Skeletal muscle tissue (tissue), 4 donors: ENCODE measurements around the gene CAPZB. TPM values are rescaled to one million over a fixed set of nuclear protein-coding genes. Genes with fewer than 3 reads are reported as not detected.
A peak's percentile ranks its signal among the peaks of the same experiment; 100 is the strongest.

ENCODE experiments used
- H3K27ac ChIP-seq: one replicate; pipeline ENCODE4 v1.7.0; 2013; ENCODE audit warnings: mild to moderate bottlenecking, low read depth, low read length, inconsistent platforms
- H3K27me3 ChIP-seq, 3 donors: one replicate each; pipeline ENCODE4 v1.7.0; 2013; ENCODE audit warnings: low read length in 3 of 3; ENCODE audit not compliant: control insufficient read depth in 3 of 3, insufficient read depth in 3 of 3
- H3K36me3 ChIP-seq, 3 donors: one replicate each; pipeline ENCODE4 v1.7.0; 2013; ENCODE audit warnings: low read length in 3 of 3; ENCODE audit not compliant: control insufficient read depth in 3 of 3, insufficient read depth in 3 of 3
- H3K4me1 ChIP-seq, 3 donors: one replicate each; pipeline ENCODE4 v1.7.0; 2013; ENCODE audit warnings: low read length in 3 of 3, mild to moderate bottlenecking in 3 of 3; ENCODE audit not compliant: control insufficient read depth in 3 of 3, insufficient read depth in 3 of 3
- H3K4me3 ChIP-seq, 3 donors: one replicate each; pipeline ENCODE4 v1.7.0; 2013; ENCODE audit warnings: low read length in 3 of 3
- H3K9ac ChIP-seq, 3 donors: one replicate each; pipeline ENCODE4 v1.7.0; 2013; ENCODE audit warnings: low read length in 3 of 3, mild to moderate bottlenecking in 3 of 3, moderate library complexity in 2 of 3, low read depth in 1 of 3
- H3K9me3 ChIP-seq, 3 donors: one replicate each; pipeline ENCODE4 v1.7.0; 2013; ENCODE audit warnings: low read length in 3 of 3; ENCODE audit not compliant: control insufficient read depth in 3 of 3
- total RNA-seq: library from RNA; depleted of rRNA; stranded (reverse); fragments of >200 nt; gene quantifications from one replicate; pipeline ENCODE4 v1.2.3, GENCODE V29; 2014
- donor health status: Osteomylitis.

Gene CAPZB
- total RNA-seq, 1 donor from 2014 or later: 67.3 TPM

- no peak overlapping the region for H3K4me3 ChIP-seq
- H3K27me3 ChIP-seq: no peaks in the 10 kb centered on the region
- peaks cover 6 to 23% (median 10%) of the 10 kb centered on the region in 3 donors for H3K4me1 ChIP-seq
- H3K27ac ChIP-seq: no peak overlapping the region
- H3K9me3 ChIP-seq: no peaks in the 10 kb centered on the region
- peak overlapping the region in 1 of 3 donors; percentile 20 for H3K9ac ChIP-seq
- H3K36me3 ChIP-seq: peaks cover 25 to 36% (median 30%) of the 10 kb centered on the region in 3 donors
These were observed 111.9 kb downstream of the CAPZB start for GRCh38 chr1:19373211-19374082.

GRCh38 chr1:19372602-19373001, 112.7 kb downstream of the CAPZB start:
- Histone ChIP-seq H3K4me1 (peaks cover 8 to 23% (median 10%) of the 10 kb centered on the region in 3 donors), H3K36me3 (peaks cover 19 to 27% (median 21%) of the 10 kb centered on the region in 3 donors)

GRCh38 chr1:19372136-19372514, 113.2 kb downstream of the CAPZB start:
- H3K4me3 ChIP-seq: no peak overlapping the region
- peaks cover 12 to 23% (median 13%) of the 10 kb centered on the region in 3 donors for H3K4me1 ChIP-seq
- no peaks in the 10 kb centered on the region for H3K9me3 ChIP-seq
- H3K27ac ChIP-seq: no peak overlapping the region
- no peak overlapping the region for H3K9ac ChIP-seq
- peaks cover 16 to 24% (median 18%) of the 10 kb centered on the region in 3 donors for H3K36me3 ChIP-seq
- no peaks in the 10 kb centered on the region for H3K27me3 ChIP-seq

More at GRCh38 chr1:19372602-19373001, 112.7 kb downstream of the CAPZB start:
- Histone ChIP-seq H3K9ac (no peak overlapping the region), H3K4me3 (no peak overlapping the region), H3K9me3 (no peaks in the 10 kb centered on the region), H3K27ac (no peak overlapping the region), H3K27me3 (no peaks in the 10 kb centered on the region)

- Histone ChIP-seq H3K27ac (no peak overlapping the region), H3K9me3 (no peaks in the 10 kb centered on the region), H3K4me1 (peaks cover 14 to 23% (median 16%) of the 10 kb centered on the region in 3 donors), H3K27me3 (no peaks in the 10 kb centered on the region), H3K36me3 (peaks cover 15 to 17% (median 17%) of the 10 kb centered on the region in 3 donors), H3K4me3 (no peak overlapping the region), H3K9ac (peak overlapping the region in 1 of 3 donors; percentile 16)
These were observed 113.9 kb downstream of the CAPZB start for GRCh38 chr1:19371226-19372135.

- no peaks in the 10 kb centered on the region for H3K9me3 ChIP-seq
- no peak overlapping the region for H3K9ac ChIP-seq
- no peak overlapping the region for H3K4me3 ChIP-seq
- no peak overlapping the region for H3K27ac ChIP-seq
- peaks cover 8 to 15% (median 10%) of the 10 kb centered on the region in 3 donors for H3K36me3 ChIP-seq
- H3K4me1 ChIP-seq: peaks cover 14 to 23% (median 16%) of the 10 kb centered on the region in 3 donors
- no peaks in the 10 kb centered on the region for H3K27me3 ChIP-seq
These were observed 114.7 kb downstream of the CAPZB start for GRCh38 chr1:19370453-19371170.

GRCh38 chr1:19369396-19370090, 115.8 kb downstream of the CAPZB start:
- H3K9me3 ChIP-seq: no peaks in the 10 kb centered on the region
- H3K4me3 ChIP-seq: no peak overlapping the region
- peak overlapping the region in 1 of 3 donors; percentile 25 for H3K9ac ChIP-seq
- no peaks in the 10 kb centered on the region for H3K27me3 ChIP-seq
- peaks cover 0 to 11% (median 5%) of the 10 kb centered on the region in 3 donors for H3K36me3 ChIP-seq
- H3K27ac ChIP-seq: no peak overlapping the region
- peaks cover 12 to 21% (median 14%) of the 10 kb centered on the region in 3 donors for H3K4me1 ChIP-seq

- Histone ChIP-seq H3K9ac (no peak overlapping the region), H3K4me1 (peaks cover 15 to 17% (median 15%) of the 10 kb centered on the region in 3 donors)
These were observed 116.4 kb downstream of the CAPZB start for GRCh38 chr1:19368964-19369363.

GRCh38 chr1:19368050-19368449, 117.3 kb downstream of the CAPZB start:
- H3K27me3 ChIP-seq: no peaks in the 10 kb centered on the region
- peaks cover 12 to 23% (median 15%) of the 10 kb centered on the region in 3 donors for H3K4me1 ChIP-seq
- no peak overlapping the region for H3K27ac ChIP-seq
- peaks cover 0 to 10% (median 3%) of the 10 kb centered on the region in 3 donors for H3K36me3 ChIP-seq
- H3K9ac ChIP-seq: no peak overlapping the region
- H3K4me3 ChIP-seq: no peak overlapping the region
- no peaks in the 10 kb centered on the region for H3K9me3 ChIP-seq

More at GRCh38 chr1:19368964-19369363, 116.4 kb downstream of the CAPZB start:
- H3K4me3 ChIP-seq: no peak overlapping the region
- peaks cover 0 to 11% (median 3%) of the 10 kb centered on the region in 3 donors for H3K36me3 ChIP-seq
- no peaks in the 10 kb centered on the region for H3K27me3 ChIP-seq
- no peaks in the 10 kb centered on the region for H3K9me3 ChIP-seq
- no peak overlapping the region for H3K27ac ChIP-seq

- no peak overlapping the region for H3K4me3 ChIP-seq
- peaks cover 0 to 8% (median 3%) of the 10 kb centered on the region in 3 donors for H3K36me3 ChIP-seq
- H3K27ac ChIP-seq: no peak overlapping the region
- H3K27me3 ChIP-seq: no peaks in the 10 kb centered on the region
- H3K9me3 ChIP-seq: no peaks in the 10 kb centered on the region
- peaks cover 7 to 23% (median 15%) of the 10 kb centered on the region in 3 donors for H3K4me1 ChIP-seq
- H3K9ac ChIP-seq: no peak overlapping the region
These were observed 117.7 kb downstream of the CAPZB start for GRCh38 chr1:19367584-19368041.
